LNCaP clone FGC (cell line): ENCODE measurements around the gene FOXO3B.
"Not testable (repeated sequence)": the region's sequence is repeated elsewhere in the genome, so short reads cannot be mapped to it uniquely, and the experiment has no call there.

Experiments
- DNase-seq: peaks from one replicate; pipeline ENCODE4 v3.0.0-alpha.2; 2011; ENCODE audit warnings: low read depth
- H3K4me3 ChIP-seq: 2 replicates; pipeline ENCODE4 v1.5.1; 2011; ENCODE audit warnings: mild to moderate bottlenecking, low read depth, low read length, control low read depth
- TF ChIP-seq, protein P1 (sequence below): IDR thresholded peaks from 2 replicates; pipeline ENCODE4 v1.5.1; 2012; ENCODE audit warnings: mild to moderate bottlenecking; ENCODE audit not compliant: control insufficient read depth, insufficient read depth; ENCODE audit errors: extremely low read depth

The FOXO3B gene

DNA sequence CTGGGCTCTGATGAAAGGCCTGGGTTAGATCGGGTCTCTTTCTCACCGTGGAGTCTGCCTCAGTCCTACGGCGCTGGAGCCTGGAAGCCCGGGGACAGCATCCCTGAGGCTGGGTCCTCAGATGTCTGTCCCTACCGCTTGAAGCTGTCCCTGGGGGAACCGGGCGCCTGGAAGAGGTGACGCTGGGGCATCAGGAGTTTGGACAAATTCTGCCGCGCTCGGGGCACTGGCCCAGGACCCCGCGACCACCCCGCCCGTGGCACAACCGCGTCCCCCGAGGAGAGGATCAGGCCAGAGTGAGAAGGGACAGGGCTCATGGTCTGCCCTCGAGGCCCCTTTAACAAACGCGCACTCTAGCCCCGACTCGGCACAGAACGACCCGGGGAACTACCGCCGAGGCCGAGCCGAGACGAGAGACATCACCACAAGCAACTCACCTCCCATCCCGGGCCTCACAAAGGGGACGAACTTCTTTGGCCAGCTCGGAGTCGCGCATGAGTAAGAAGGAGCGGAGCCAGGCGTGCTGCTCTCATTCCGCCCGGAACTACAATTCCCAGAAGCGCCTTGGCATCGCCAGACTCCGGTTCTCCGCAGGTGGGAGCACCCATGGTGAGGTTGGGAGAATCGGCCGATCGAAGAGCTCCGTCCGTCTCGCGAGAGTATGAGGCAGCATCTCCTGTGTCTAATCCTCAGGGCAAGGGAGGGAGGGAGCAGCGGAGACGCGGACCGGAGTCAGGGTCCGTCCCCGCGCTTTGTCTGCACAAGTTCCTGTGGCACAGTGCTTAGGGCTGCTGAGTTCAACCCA, at the start of gene FOXO3B:
Gene FOXO3B (minus strand): TSS at position 548 of the 805 bp plus-strand sequence. CDS start 663 bp downstream, outside the sequence.
- peak; percentile 77 for DNase-seq
- peak within 1 kb of the TSS; percentile 57 for H3K4me3 ChIP-seq

DNA sequence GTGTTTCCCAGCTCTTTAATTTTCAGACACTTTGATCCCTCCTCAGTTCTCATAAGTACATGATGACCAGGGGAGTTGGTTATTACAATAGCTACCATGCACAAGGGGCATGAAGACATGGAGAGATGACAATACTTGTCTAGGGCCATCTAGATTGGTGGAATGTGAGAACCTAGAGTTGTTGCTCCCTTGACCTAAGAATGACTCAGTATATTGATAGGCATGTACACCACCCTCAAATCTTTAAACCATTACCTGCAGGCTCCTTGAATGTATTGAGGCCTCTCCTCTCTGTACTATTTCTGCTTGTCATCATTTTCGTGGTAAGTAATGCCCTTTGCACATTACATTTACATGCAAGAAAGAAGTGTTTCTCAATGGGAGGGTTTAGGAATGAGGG, 41.4 kb upstream of the FOXO3B start:
- DNase-seq, H3K4me3 ChIP-seq: not testable (repeated sequence)

DNA sequence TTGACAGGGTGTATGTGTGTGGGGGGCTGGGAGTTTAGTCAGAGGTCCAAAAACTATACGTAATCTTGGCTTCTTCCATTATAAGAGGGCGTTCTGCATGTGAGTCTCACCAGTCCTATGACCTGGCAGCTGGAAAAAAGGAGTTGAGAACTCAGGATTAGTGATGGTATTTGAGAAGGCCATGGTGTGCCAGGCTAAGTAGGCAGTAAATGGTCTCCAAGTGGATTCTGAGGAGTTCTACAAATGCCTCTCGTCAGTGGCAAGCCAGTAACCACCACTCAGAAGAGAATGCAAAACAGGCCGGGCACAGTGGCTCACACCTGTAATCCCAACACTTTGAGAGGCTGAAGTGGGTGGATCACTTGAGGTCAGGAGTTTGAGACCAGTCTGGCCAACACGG, 40.5 kb upstream of the FOXO3B start:
- DNase-seq: not testable (repeated sequence)

DNA sequence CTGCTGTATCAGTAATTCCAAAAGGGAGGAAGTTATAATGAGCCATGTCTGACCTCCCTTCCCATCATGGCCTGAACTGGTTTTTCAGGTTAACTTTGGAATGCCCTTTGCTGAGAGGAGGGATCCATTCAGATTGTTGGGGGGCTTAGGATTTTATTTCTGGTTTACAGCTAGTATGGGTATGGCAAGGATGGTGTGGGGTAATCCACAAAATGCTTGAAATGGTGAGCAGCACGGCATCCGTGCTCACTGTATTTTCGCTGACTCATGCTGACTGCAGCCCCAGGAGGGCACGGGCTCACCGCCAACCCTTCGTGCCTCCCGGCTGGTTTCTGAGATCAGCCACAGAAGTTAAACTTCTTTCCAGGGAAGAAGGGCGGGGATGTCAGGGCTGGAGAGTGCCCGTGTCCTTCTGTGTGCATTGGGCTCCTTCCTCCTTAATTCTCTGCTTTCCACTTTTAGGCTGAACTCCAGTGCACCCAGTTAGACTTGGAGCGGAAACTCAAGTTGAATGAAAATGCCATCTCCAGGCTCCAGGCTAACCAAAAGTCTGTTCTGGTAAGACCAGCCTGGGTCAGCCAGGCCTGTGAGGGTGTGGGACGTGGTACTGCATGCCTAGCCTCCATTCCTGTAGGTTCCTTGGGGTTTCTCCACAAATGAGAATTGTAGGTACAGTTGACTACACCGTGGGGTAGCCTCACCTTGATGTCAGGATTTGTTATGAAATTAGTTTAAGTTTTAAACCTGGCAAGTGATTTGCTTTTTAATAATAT, 39.8 kb upstream of the FOXO3B start:
- DNase-seq, H3K4me3 ChIP-seq: not testable (repeated sequence)

More for the DNA sequence above, 40.5 kb upstream of the FOXO3B start:
- H3K4me3 ChIP-seq: not testable (repeated sequence)

DNA sequence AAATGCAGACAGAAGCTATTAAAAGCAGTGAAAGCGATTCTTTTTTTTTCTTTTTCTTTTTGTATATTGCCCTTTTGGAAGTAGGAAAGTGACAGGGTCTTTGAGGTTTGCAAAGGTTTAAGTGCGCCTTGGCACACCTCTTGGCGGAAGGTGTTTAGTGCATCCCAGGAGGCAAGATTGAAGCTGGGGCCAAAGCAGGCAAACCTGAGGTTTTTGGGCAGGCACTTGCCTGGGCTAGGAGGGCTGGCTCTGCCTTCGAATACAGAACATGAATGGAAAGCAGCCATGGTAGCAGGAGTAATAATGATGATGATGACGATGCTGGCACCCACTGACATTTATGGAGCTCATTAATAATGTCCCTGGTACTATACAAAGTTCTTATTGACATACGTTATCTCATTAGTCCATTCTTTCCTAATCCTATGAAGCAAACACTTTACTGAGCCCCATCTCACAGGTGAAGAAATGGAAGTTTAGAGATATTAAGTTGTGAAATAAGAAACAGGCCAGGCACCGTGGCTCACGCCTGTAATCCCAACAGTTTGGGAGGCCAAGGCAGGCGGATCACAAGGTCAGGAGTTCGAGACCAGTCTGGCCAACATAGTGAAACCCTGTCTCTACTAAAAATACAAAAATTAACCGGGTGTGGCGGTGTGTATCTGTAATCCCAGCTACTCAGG, 37.5 kb upstream of the FOXO3B start:
- DNase-seq, H3K4me3 ChIP-seq: not testable (repeated sequence)

DNA sequence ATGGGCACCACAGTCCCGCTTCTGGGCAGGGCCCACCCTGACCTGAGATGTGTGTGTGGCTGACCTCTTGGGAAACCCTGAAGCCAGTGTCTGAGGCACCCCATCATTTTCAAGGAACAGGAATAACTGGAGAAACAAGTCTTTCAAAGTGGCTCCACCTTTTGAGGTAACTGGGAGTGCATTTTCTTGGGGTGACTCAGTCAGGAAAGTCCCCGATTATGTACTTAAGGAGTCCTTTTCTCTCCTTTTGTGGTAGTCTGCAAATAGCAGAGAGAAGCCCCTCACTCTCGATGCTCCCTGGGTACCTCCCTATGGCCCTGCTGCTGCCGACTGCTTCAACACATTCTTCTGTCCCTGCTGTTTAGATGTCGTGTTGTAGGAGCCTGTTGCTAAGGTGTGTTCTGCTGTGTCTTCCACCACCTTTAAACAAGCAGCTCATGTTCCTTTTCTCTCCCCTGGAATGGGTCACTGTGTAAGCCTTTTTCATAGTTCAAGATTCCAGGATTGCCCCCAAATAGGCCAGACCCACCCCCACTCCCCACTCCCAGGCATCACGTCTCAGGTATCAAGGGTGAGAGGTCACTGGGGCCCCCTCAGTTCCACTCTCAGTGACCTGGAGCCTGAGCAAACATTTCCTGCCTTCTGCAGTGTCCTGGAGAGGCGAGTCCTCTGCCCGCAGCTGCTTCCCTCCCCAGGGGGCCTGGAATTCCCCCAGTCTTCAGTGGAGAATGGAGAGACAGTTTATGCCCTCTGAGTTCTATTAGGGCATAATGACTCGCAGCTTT, 36.7 kb upstream of the FOXO3B start:
- DNase-seq: not testable (repeated sequence)

DNA sequence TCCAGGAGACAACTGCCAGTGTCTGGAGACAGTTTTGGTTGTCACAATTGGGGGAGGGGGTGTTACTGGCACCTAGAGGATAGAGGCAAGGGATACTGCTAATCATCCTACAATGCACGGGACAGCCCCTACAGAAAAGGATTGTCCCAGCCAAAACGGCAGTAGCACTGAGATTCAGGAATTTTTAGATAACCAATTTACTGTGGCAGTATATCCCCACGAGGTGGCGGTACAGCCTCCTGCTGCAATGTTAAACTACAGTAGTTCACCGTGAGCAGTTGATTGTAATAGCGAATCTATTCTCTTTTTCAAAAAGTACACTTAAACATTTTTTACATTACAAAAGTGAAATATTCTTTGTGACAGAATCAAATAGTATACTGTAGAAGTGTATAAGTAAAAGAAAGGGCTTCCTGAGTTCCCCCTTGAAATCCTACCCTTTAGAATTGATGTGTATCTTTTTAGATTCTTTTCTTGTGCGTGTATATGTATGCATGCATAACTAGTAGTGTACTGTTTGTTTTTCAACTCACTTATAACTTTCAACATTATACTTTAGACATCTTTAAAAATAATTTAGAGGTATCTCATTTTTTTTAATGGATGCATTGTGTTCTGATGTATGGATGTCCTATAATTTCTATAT, 30.4 kb upstream of the FOXO3B start:
- peak; percentile 7 for DNase-seq
- not testable (repeated sequence) for H3K4me3 ChIP-seq
- TF ChIP-seq, protein P1, sequence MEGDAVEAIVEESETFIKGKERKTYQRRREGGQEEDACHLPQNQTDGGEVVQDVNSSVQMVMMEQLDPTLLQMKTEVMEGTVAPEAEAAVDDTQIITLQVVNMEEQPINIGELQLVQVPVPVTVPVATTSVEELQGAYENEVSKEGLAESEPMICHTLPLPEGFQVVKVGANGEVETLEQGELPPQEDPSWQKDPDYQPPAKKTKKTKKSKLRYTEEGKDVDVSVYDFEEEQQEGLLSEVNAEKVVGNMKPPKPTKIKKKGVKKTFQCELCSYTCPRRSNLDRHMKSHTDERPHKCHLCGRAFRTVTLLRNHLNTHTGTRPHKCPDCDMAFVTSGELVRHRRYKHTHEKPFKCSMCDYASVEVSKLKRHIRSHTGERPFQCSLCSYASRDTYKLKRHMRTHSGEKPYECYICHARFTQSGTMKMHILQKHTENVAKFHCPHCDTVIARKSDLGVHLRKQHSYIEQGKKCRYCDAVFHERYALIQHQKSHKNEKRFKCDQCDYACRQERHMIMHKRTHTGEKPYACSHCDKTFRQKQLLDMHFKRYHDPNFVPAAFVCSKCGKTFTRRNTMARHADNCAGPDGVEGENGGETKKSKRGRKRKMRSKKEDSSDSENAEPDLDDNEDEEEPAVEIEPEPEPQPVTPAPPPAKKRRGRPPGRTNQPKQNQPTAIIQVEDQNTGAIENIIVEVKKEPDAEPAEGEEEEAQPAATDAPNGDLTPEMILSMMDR: peak; percentile 66

More for the DNA sequence above, 36.7 kb upstream of the FOXO3B start:
- H3K4me3 ChIP-seq: not testable (repeated sequence)

DNA sequence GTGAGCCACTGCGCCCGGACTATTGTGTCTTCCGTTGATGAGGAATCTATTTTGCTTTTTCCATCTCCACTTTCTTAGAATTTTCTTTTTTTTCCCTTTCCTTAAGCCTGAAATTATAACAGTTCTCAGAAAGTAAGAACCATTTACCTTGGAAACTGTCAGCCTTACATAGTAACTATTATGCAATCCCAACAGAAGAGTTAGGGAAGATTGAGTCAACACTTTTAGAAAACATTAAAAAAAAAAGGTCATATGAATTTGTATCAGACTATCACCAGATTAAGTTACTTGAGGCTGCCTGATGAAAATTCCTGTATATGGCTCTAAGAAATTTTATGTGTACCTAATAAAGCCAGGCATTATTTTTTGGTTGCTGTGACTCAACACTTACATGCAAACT, 26.1 kb upstream of the FOXO3B start:
- not testable (repeated sequence) for DNase-seq, H3K4me3 ChIP-seq

DNA sequence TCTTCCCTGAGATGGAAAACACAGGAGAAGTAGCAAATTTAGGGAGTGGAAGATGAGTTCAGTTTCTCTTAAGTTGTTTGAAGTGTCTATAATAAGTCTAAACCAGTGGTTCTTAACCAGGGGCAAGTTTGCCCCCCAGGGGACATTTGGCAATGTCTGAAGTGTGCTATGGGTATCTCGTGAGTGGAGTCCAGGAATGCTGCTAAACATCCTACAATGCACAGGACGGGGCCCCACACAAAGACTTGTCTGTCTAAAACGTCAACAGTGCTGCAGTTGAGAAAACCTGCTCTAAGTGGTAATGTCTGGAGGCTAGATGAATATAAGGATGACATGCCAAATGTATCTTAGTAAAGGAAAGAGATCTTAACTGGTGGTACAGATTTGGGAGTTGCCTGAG, 23.8 kb upstream of the FOXO3B start:
- not testable (repeated sequence) for DNase-seq, H3K4me3 ChIP-seq

DNA sequence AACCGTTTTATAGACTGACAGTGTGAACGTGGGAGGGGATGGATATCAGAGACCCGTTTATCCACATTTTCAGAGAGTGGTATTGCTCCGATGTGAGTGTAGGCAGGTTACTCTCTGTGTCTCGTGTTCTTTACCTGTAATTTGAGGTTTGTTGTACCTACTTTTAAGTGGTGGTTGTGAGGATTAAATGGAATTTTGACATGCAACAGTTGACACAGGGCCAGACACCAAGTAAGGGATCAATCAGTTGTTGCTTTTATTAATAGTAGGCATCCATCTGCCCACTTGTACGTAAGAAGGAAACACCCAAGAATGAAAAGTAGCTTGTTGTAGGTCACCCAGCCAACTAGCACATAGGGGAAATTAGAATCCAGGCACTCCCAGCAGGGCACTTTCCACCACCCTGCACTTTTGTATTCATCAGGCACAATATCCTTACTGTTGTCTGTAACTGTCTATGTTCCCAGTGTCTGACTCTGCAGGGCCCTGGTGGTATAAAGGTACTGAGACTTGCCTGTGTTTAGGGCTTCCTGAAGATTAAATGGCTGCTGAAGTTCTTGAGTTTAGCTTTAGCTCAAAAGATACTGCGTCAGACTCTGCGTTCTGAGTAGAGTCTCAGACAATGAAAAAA, 16.5 kb upstream of the FOXO3B start:
- not testable (repeated sequence) for DNase-seq
- peak overlapping the region; percentile 64 for H3K4me3 ChIP-seq

DNA sequence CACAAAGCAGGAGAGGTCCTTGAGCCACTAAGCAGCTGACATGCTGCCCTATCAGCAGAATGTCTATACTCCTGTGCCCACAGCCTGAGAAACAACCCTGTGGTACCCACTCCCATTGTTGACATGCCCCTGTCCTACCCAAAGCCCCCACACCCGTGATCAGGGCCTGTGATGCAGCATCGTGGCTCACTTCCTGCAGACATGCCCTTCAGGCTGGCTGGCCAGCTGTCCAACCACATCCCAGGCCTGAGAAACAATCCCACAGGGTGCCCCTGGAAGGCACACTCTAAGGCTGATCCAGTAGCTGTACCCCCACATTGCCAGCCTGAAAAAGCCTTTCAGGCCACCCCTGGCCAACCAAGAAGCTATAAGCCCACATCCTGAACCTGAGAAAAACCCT, 13.0 kb upstream of the FOXO3B start:
- H3K4me3 ChIP-seq, DNase-seq: not testable (repeated sequence)

DNA sequence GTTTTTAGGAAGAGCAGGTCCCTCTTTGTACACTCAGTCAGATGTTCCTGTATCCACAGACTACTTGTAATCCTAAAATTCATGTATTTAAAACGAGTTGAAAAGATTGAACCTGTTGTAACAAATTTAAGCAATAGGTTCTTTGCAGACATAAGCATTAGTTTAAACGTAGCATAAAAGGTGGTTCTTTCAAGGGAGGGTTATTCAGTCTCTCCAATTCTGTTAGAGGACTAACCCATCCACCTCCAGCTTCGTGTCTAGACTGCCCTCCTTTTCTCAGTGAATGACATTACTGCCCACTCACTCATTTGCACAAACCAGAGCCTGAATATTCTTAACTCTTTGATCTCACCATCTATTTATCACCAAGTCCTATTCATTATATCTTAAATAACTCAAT, 554 bp upstream of the FOXO3B start:
- peak overlapping the region; percentile 57 for H3K4me3 ChIP-seq
- not testable (repeated sequence) for DNase-seq

DNA sequence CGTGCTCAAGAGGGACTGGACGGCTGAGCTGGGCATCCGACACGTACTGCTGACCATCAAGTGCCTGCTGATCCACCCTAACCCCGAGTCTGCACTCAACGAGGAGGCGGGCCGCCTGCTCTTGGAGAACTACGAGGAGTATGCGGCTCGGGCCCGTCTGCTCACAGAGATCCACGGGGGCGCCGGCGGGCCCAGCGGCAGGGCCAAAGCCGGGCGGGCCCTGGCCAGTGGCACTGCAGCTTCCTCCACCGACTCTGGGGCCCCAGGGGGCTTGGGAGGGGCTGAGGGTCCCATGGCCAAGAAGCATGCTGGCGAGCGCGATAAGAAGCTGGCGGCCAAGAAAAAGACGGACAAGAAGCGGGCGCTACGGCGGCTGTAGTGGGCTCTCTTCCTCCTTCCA, 4.7 kb downstream of the FOXO3B start:
- H3K4me3 ChIP-seq, DNase-seq: not testable (repeated sequence)

DNA sequence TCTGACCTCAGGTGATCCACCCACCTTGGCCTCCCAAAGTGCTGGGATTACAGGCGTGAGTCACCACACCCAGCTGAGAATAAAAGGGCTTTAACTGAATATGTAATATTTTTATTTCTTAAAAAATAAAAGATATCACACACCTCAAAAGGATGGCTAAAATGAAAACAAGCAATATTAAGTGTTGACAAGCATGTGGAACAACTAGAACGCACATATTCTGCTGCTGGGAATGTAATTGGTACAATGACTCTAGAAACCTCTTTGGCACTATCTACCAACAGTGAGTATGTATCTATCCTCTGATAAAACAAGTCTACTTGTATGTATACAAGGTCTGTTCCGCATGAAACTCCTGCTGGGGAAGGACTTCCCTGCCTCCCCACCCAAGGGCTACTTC, 5.2 kb downstream of the FOXO3B start:
- H3K4me3 ChIP-seq, DNase-seq: not testable (repeated sequence)

DNA sequence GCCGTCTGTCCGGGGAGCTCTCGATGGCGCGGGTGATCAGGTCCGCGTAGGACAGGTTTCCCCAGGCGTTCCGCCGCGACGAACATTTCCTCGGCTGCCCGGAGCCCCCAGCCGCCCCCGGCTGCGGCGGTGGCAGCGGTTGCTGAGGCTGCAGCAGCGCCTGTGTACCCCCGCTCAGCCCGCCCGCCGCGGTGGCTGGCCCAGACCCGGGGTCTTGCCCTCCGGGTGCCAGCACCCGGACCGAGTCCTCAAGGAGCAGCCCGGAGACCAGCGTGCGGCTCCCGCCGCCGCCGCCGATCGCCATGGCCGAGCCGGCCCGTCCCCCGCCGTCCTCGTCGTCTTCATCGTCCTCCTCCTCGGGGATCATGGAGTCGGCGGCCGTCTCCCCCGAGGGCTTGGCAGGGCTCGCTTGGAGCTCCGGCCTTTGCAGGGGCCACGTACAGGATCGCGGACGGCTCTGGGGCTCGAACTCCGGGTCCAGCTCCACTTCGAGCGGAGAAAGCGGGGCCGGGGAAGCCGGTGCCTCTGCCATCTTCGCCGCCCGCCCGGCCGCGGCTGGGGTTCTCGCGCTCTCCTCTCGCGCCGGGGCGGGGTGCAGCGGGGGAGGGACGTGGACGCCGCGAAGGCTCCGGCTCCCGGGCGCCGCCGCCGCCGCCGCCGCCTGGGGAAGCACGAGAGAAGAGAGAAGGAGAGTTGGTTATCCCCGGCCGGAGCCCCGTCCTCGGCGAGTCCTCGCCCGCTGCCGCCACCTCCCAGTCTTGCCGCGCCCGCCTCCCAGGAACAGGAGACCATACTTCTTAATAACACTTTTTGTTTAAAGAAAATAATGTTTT, 9.5 kb downstream of the FOXO3B start:
- not testable (repeated sequence) for DNase-seq, H3K4me3 ChIP-seq

DNA sequence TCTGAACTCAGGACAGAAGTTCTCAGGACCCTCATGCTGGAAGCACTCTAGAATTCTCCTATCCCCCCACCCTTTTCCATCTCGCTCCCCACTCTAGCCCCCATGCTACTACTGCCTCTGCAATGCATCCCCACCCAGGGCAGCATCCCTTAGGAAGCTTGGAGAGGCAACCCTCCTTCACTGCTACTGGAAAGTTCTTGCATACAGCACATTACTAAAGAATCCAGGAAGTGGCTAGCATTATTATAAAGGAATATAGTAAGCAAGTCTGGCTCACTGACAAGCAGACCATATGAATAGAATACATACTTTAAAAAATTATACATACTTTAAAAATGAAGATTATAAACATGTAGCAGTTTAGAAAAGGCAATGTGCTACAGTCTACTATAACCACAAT, 13.5 kb downstream of the FOXO3B start:
- not testable (repeated sequence) for DNase-seq

More for the DNA sequence above, 13.5 kb downstream of the FOXO3B start:
- H3K4me3 ChIP-seq: not testable (repeated sequence)
